Activated B cell treated with CpG ODN at 0.5 μM for 24 hours (primary cell): Measurements from ENCODE around the gene ROPN1L. TPM values are rescaled to one million over a fixed set of nuclear protein-coding genes. Genes with fewer than 3 reads are reported as not detected.
"Not testable (repeated sequence)": the region's sequence is repeated elsewhere in the genome, so short reads cannot be mapped to it uniquely, and the experiment has no call there.

ENCODE experiments used
- ATAC-seq: fragments of 200-7000 bp; cut with Tn5 transposase; one replicate; pipeline ENCODE4 v1.10.0; 2021; ENCODE audit warnings: low read depth, mild to moderate bottlenecking, moderate library complexity
- CTCF ChIA-PET: fragments of 350-600 bp; sonication (Branson Sonifier 250); formaldehyde crosslinking; loops from one replicate; lab custom pipeline; 2021; ENCODE audit warnings: antibody characterized with exemption; lab: Charles Lee
- POLR2A ChIA-PET: fragments of 350-600 bp; sonication (Branson Sonifier 250); formaldehyde crosslinking; loops from one replicate; lab custom pipeline; 2021; ENCODE audit warnings: antibody characterized with exemption; lab: Charles Lee
- DNase-seq: peaks from one replicate; pipeline ENCODE4 v3.0.0; 2022
- H3K27ac Mint-ChIP-seq: one replicate; pipeline ENCODE4 v1.8.0; 2020; ENCODE audit warnings: mixed read lengths
- H3K27me3 Mint-ChIP-seq: one replicate; pipeline ENCODE4 v1.8.0; 2021; ENCODE audit warnings: mixed read lengths
- H3K36me3 Mint-ChIP-seq: one replicate; pipeline ENCODE4 v1.8.0; 2021; ENCODE audit warnings: low read depth, mixed read lengths
- H3K4me1 Mint-ChIP-seq: one replicate; pipeline ENCODE4 v1.8.0; 2021; ENCODE audit warnings: mixed read lengths
- H3K4me3 Mint-ChIP-seq: one replicate; pipeline ENCODE4 v1.8.0; 2020; ENCODE audit warnings: mild to moderate bottlenecking, mixed read lengths
- H3K9me3 Mint-ChIP-seq: one replicate; pipeline ENCODE4 v1.8.0; 2020; ENCODE audit warnings: mixed read lengths
- intact Hi-C: fragments of 100-400 bp; cut with micrococcal nuclease; formaldehyde crosslinking; loops from one replicate; pipeline ENCODE4 v1.15.1; 2024
- total RNA-seq: library from RNA; stranded (reverse); gene quantifications from 2 replicates; pipeline ENCODE4 v1.2.3, GENCODE V29; 2022
- TF ChIP-seq, protein P1 (sequence below): fragments of 200-600 bp; IDR thresholded peaks from one replicate; pipeline ENCODE4 v1.8.0; 2022; ENCODE audit warnings: antibody characterized with exemption, mild to moderate bottlenecking

The ROPN1L gene
- total RNA-seq, 1 donor from 2014 or later = 0.49 TPM

DNA sequence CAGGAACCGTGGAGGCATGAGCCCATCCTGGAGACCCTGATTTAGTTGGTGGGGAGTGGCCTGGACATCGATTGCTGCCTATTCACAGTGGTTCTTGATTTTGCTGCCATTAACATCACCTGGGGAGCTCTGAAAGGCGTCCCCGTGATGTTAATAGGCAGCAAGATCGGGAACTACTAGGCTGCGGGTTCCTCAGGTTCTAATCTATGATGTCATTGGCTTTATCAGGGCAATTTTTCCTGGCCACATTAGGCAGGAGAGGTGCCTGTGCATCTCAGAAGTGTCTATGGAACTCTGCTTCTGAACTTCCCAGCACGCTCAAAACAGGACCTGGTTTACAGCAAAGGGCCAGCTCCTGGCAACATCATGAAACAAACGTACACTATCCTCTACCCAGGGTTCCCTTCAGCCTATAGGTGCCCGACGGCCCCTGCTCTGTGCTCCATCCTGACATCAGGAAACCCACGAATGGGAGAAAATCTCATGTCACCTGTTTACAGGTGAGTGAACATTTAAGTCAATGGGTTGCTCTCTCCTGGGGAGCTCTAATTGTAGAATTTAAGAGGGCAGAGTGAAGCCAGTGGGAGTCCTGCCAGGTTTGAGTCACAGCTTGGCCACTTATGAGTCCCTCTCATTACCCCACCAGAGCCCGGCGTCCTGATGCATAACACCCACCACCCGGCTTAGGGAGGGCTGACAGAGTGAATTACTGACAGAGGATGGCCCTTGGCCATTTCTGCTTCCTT is 49.4 kb downstream of the ROPN1L start:
- intact Hi-C loops = loop anchor here (1.0 kb wide), 2 partner anchors 14 to 88 kb away; no protein-coding TSS in a partner anchor
- peaks cover 2% of the 10 kb centered on the region for H3K36me3 Mint-ChIP-seq
- CTCF ChIA-PET = interaction anchor here (2.3 kb wide), 1 partner anchor 136 kb away, joined by 19 read pairs; no protein-coding TSS in a partner anchor
- no peak overlapping the region for H3K27ac Mint-ChIP-seq
- H3K4me3 Mint-ChIP-seq = no peak overlapping the region
- POLR2A ChIA-PET = interaction anchor here (0.6 to 1.7 kb wide), 5 partner anchors 10 to 153 kb away, joined by 3 to 7 read pairs (median 4); no protein-coding TSS in a partner anchor
- H3K9me3 Mint-ChIP-seq = peaks cover 3% of the 10 kb centered on the region
- DNase-seq (no peak), ATAC-seq (no peak)
- TF ChIP-seq, protein P1, sequence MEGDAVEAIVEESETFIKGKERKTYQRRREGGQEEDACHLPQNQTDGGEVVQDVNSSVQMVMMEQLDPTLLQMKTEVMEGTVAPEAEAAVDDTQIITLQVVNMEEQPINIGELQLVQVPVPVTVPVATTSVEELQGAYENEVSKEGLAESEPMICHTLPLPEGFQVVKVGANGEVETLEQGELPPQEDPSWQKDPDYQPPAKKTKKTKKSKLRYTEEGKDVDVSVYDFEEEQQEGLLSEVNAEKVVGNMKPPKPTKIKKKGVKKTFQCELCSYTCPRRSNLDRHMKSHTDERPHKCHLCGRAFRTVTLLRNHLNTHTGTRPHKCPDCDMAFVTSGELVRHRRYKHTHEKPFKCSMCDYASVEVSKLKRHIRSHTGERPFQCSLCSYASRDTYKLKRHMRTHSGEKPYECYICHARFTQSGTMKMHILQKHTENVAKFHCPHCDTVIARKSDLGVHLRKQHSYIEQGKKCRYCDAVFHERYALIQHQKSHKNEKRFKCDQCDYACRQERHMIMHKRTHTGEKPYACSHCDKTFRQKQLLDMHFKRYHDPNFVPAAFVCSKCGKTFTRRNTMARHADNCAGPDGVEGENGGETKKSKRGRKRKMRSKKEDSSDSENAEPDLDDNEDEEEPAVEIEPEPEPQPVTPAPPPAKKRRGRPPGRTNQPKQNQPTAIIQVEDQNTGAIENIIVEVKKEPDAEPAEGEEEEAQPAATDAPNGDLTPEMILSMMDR = no peak
- no peaks in the 10 kb centered on the region for H3K27me3 Mint-ChIP-seq
- H3K4me1 Mint-ChIP-seq = peaks cover 42% of the 10 kb centered on the region

DNA sequence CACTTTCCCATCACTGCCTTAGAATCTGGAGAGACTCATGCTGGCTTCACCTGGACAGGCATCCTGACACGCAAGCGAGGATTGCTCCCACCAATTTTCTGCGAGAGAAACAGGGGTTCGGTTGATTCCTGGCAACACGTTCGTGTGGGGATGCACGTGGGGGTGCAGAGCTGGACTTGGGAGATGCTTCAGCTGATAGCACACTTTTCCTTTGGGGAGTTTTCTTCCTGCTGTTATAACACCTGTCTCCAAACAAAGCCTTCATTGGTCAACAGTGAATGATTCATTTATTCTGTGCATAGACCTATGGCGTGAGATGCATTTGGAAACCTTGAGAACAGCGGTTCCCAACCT is 50.0 kb downstream of the ROPN1L start:
- Mint-ChIP-seq H3K4me1 (peaks cover 42% of the 10 kb centered on the region), H3K9me3 (peaks cover 3% of the 10 kb centered on the region), H3K27ac (no peak overlapping the region), H3K4me3 (no peak overlapping the region), H3K36me3 (peaks cover 2% of the 10 kb centered on the region), H3K27me3 (no peaks in the 10 kb centered on the region)
- ATAC-seq = no peak
- CTCF ChIA-PET = no interaction called here
- no peak for DNase-seq
- TF ChIP-seq, protein P1 = no peak
- POLR2A ChIA-PET = no interaction called here
- intact Hi-C loops = no loop called here

- intact Hi-C loops = no loop called here
- no peak for ATAC-seq
- no peak for DNase-seq
- peaks cover 3% of the 10 kb centered on the region for H3K9me3 Mint-ChIP-seq
- H3K36me3 Mint-ChIP-seq = peaks cover 2% of the 10 kb centered on the region
- no peaks in the 10 kb centered on the region for H3K27me3 Mint-ChIP-seq
- CTCF ChIA-PET = interaction anchor here (1.1 kb wide), 1 partner anchor 41 kb away, joined by 3 read pairs; no protein-coding TSS in a partner anchor
- H3K4me3 Mint-ChIP-seq = no peak overlapping the region
- no peak overlapping the region for H3K27ac Mint-ChIP-seq
- TF ChIP-seq, protein P1 = no peak
- H3K4me1 Mint-ChIP-seq = peaks cover 38% of the 10 kb centered on the region
- POLR2A ChIA-PET = interaction anchor here (0.7 kb wide), 1 partner anchor 70 kb away, joined by 3 read pairs; the partner anchor contains the start of gene ANKRD33B
Measured at GRCh38 chr5:10493884-10494283, 52.2 kb downstream of the ROPN1L start.

DNA sequence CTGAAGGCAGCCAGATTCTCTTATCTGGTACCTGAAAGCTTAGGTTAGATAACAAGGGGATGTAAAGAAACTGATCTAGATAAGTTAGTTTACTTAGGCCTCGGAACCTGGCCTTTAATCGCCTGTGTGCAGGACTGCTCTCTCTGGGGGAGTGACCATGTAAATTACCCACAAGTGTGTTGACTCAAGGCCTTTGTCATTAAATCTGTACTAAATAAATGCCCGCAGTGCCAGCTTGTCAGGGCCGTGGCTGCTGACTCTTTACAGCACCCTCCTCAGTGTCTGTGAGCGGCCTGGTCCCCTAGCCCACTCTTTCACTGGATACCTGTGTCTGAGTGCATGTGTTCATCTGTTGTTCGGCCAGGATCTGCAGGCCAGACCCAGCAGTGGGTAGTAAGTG is 52.8 kb downstream of the ROPN1L start:
- H3K27ac Mint-ChIP-seq, ATAC-seq, H3K36me3 Mint-ChIP-seq, H3K27me3 Mint-ChIP-seq, H3K9me3 Mint-ChIP-seq, H3K4me3 Mint-ChIP-seq, DNase-seq, CTCF ChIA-PET, intact Hi-C loops: not testable (repeated sequence)
- POLR2A ChIA-PET = interaction anchor here (0.7 kb wide), 1 partner anchor 70 kb away, joined by 3 read pairs; the partner anchor contains the start of gene ANKRD33B
- peaks cover 33% of the 10 kb centered on the region for H3K4me1 Mint-ChIP-seq

DNA sequence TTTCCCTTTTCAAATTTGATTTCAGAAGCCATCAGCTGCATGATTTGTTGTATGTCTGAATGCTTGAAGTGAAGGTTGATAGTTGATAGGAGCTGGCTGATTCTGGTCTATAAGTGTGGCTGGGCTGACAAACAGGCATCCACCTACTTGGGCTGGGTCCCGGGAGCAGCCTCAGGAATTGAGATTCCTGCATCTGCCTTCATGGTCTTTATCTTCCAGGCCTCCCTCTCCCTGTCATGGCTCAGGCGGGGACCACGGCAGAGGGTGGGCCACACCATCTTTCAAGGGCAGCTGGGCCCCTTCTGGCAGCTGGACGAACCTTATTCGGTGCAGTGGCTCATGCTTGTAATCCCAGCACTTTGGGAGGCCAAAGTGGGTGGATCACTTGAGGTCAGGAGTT is 55.9 kb downstream of the ROPN1L start:
- Mint-ChIP-seq H3K36me3 (peaks cover 2% of the 10 kb centered on the region), H3K4me3 (no peak overlapping the region), H3K27ac (no peak overlapping the region), H3K4me1 (peaks cover 14% of the 10 kb centered on the region), H3K9me3 (peaks cover 3% of the 10 kb centered on the region), H3K27me3 (no peaks in the 10 kb centered on the region)
- ATAC-seq (no peak), DNase-seq (no peak)
- intact Hi-C loops = no loop called here
- CTCF ChIA-PET = interaction anchor here (0.5 kb wide), 1 partner anchor 149 kb away, joined by 4 read pairs; no protein-coding TSS in a partner anchor
- POLR2A ChIA-PET = no interaction called here
- TF ChIP-seq, protein P1 = no peak
